ENCODE results near the gene KIF3C.
A peak's percentile ranks its signal among the peaks of the same experiment; 100 is the strongest.
"Not testable (repeated sequence)": the region's sequence is repeated elsewhere in the genome, so short reads cannot be mapped to it uniquely, and the experiment has no call there.

Gene KIF3C

GRCh38 chr2:26008851-26009566 is 26.7 kb upstream of the KIF3C start:
- Mint-ChIP-seq H3K4me3 (no peak overlapping the region), H3K27ac (no peak overlapping the region), H3K27me3 (no peaks in the 10 kb centered on the region), H3K4me1 (ENCODE audit: low read depth) (peaks cover 2% of the 10 kb centered on the region), H3K36me3 (ENCODE audit: low read depth) (no peaks in the 10 kb centered on the region), H3K9me3 (no peaks in the 10 kb centered on the region)
- no peak for DNase-seq

- no peak for DNase-seq
- no peaks in the 10 kb centered on the region for H3K9me3 Mint-ChIP-seq
- no peaks in the 10 kb centered on the region for H3K36me3 Mint-ChIP-seq (ENCODE audit: low read depth)
- H3K4me3 Mint-ChIP-seq, result no peak overlapping the region
- no peaks in the 10 kb centered on the region for H3K27me3 Mint-ChIP-seq
- H3K27ac Mint-ChIP-seq, result no peak overlapping the region
- H3K4me1 Mint-ChIP-seq (ENCODE audit: low read depth), result peaks cover 2% of the 10 kb centered on the region
These were observed 25.8 kb upstream of the KIF3C start for GRCh38 chr2:26008095-26008494.

- H3K4me1 Mint-ChIP-seq (ENCODE audit: low read depth), result peaks cover 2% of the 10 kb centered on the region
- DNase-seq, result no peak
- no peak overlapping the region for H3K27ac Mint-ChIP-seq
- H3K36me3 Mint-ChIP-seq (ENCODE audit: low read depth), result no peaks in the 10 kb centered on the region
- H3K4me3 Mint-ChIP-seq, result no peak overlapping the region
- no peaks in the 10 kb centered on the region for H3K9me3 Mint-ChIP-seq
- H3K27me3 Mint-ChIP-seq, result no peaks in the 10 kb centered on the region
These were observed 20.5 kb upstream of the KIF3C start for GRCh38 chr2:26002632-26003310.

- no peak overlapping the region for H3K27ac Mint-ChIP-seq
- H3K36me3 Mint-ChIP-seq (ENCODE audit: low read depth), result no peaks in the 10 kb centered on the region
- H3K4me1 Mint-ChIP-seq (ENCODE audit: low read depth), result peaks cover 2% of the 10 kb centered on the region
- no peaks in the 10 kb centered on the region for H3K9me3 Mint-ChIP-seq
- H3K4me3 Mint-ChIP-seq, result no peak overlapping the region
- no peak for DNase-seq
- H3K27me3 Mint-ChIP-seq, result no peaks in the 10 kb centered on the region
These were observed 19.6 kb upstream of the KIF3C start for GRCh38 chr2:26001743-26002351.

GRCh38 chr2:26000561-26001082 is 18.3 kb upstream of the KIF3C start:
- Mint-ChIP-seq H3K9me3 (no peaks in the 10 kb centered on the region), H3K27me3 (no peaks in the 10 kb centered on the region), H3K36me3 (ENCODE audit: low read depth) (no peaks in the 10 kb centered on the region), H3K4me1 (ENCODE audit: low read depth) (peaks cover 2% of the 10 kb centered on the region), H3K4me3 (no peak overlapping the region), H3K27ac (no peak overlapping the region)
- DNase-seq, result no peak

GRCh38 chr2:25999406-25999805 is 17.1 kb upstream of the KIF3C start:
- not testable (repeated sequence) for H3K9me3 Mint-ChIP-seq; H3K36me3 Mint-ChIP-seq (ENCODE audit: low read depth); DNase-seq; H3K27me3 Mint-ChIP-seq; H3K4me3 Mint-ChIP-seq; H3K4me1 Mint-ChIP-seq (ENCODE audit: low read depth)
- peak overlapping the region; percentile 40 for H3K27ac Mint-ChIP-seq

GRCh38 chr2:25998816-25999383 is 16.6 kb upstream of the KIF3C start:
- H3K27ac Mint-ChIP-seq; H3K4me1 Mint-ChIP-seq (ENCODE audit: low read depth); H3K36me3 Mint-ChIP-seq (ENCODE audit: low read depth): not testable (repeated sequence)

GRCh38 chr2:25996844-25997243 is 14.5 kb upstream of the KIF3C start:
- Mint-ChIP-seq H3K4me1 (ENCODE audit: low read depth) (peaks cover 3% of the 10 kb centered on the region), H3K27me3 (no peaks in the 10 kb centered on the region), H3K9me3 (no peaks in the 10 kb centered on the region), H3K36me3 (ENCODE audit: low read depth) (no peaks in the 10 kb centered on the region), H3K4me3 (no peak overlapping the region), H3K27ac (no peak overlapping the region)
- DNase-seq, result no peak

More at GRCh38 chr2:25998816-25999383, 16.6 kb upstream of the KIF3C start:
- H3K9me3 Mint-ChIP-seq, H3K27me3 Mint-ChIP-seq, H3K4me3 Mint-ChIP-seq, DNase-seq: not testable (repeated sequence)

GRCh38 chr2:25994509-25994908 is 12.2 kb upstream of the KIF3C start:
- Mint-ChIP-seq H3K27ac (no peak overlapping the region), H3K9me3 (no peaks in the 10 kb centered on the region), H3K36me3 (ENCODE audit: low read depth) (no peaks in the 10 kb centered on the region), H3K4me1 (ENCODE audit: low read depth) (peaks cover 11% of the 10 kb centered on the region), H3K27me3 (no peaks in the 10 kb centered on the region), H3K4me3 (no peak overlapping the region)
- DNase-seq, result no peak

GRCh38 chr2:25993049-25993448 is 10.8 kb upstream of the KIF3C start:
- no peaks in the 10 kb centered on the region for H3K27me3 Mint-ChIP-seq
- DNase-seq, result no peak
- H3K27ac Mint-ChIP-seq, result no peak overlapping the region
- H3K36me3 Mint-ChIP-seq (ENCODE audit: low read depth), result no peaks in the 10 kb centered on the region
- peaks cover 11% of the 10 kb centered on the region for H3K4me1 Mint-ChIP-seq (ENCODE audit: low read depth)
- H3K4me3 Mint-ChIP-seq, result no peak overlapping the region
- no peaks in the 10 kb centered on the region for H3K9me3 Mint-ChIP-seq

GRCh38 chr2:25992556-25992955 is 10.3 kb upstream of the KIF3C start:
- peaks cover 11% of the 10 kb centered on the region for H3K4me1 Mint-ChIP-seq (ENCODE audit: low read depth)

GRCh38 chr2:25991965-25992364 is 9.7 kb upstream of the KIF3C start:
- no peaks in the 10 kb centered on the region for H3K36me3 Mint-ChIP-seq (ENCODE audit: low read depth)
- no peak overlapping the region for H3K4me3 Mint-ChIP-seq
- no peak for DNase-seq
- no peaks in the 10 kb centered on the region for H3K9me3 Mint-ChIP-seq
- H3K27ac Mint-ChIP-seq, result no peak overlapping the region
- peaks cover 11% of the 10 kb centered on the region for H3K4me1 Mint-ChIP-seq (ENCODE audit: low read depth)
- no peaks in the 10 kb centered on the region for H3K27me3 Mint-ChIP-seq

More at GRCh38 chr2:25992556-25992955, 10.3 kb upstream of the KIF3C start:
- Mint-ChIP-seq H3K27ac (no peak overlapping the region), H3K36me3 (ENCODE audit: low read depth) (no peaks in the 10 kb centered on the region), H3K27me3 (no peaks in the 10 kb centered on the region), H3K4me3 (no peak overlapping the region), H3K9me3 (no peaks in the 10 kb centered on the region)
- no peak for DNase-seq

GRCh38 chr2:25989154-25989553 is 6.9 kb upstream of the KIF3C start:
- H3K4me3 Mint-ChIP-seq, result no peak overlapping the region

GRCh38 chr2:25988134-25988533 is 5.8 kb upstream of the KIF3C start:
- no peak overlapping the region for H3K27ac Mint-ChIP-seq
- no peak overlapping the region for H3K4me3 Mint-ChIP-seq
- DNase-seq, result no peak
- H3K4me1 Mint-ChIP-seq (ENCODE audit: low read depth), result peaks cover 12% of the 10 kb centered on the region
- no peaks in the 10 kb centered on the region for H3K27me3 Mint-ChIP-seq
- H3K9me3 Mint-ChIP-seq, result no peaks in the 10 kb centered on the region
- H3K36me3 Mint-ChIP-seq (ENCODE audit: low read depth), result no peaks in the 10 kb centered on the region

More at GRCh38 chr2:25989154-25989553, 6.9 kb upstream of the KIF3C start:
- no peak overlapping the region for H3K27ac Mint-ChIP-seq
- DNase-seq, result no peak
- no peaks in the 10 kb centered on the region for H3K36me3 Mint-ChIP-seq (ENCODE audit: low read depth)
- no peaks in the 10 kb centered on the region for H3K9me3 Mint-ChIP-seq
- H3K27me3 Mint-ChIP-seq, result no peaks in the 10 kb centered on the region
- peaks cover 11% of the 10 kb centered on the region for H3K4me1 Mint-ChIP-seq (ENCODE audit: low read depth)
